Glutamatergic neuron (in vitro differentiated cells): ENCODE results near the gene PTPN3. TPM values are rescaled to one million over a fixed set of nuclear protein-coding genes. Genes with fewer than 3 reads are reported as not detected.

Source experiments
- DNase-seq: peaks from one replicate; pipeline ENCODE4 v3.0.0; 2022
- H3K27ac Mint-ChIP-seq: one replicate; pipeline ENCODE4 v1.8.0; 2020; ENCODE audit warnings: mild to moderate bottlenecking, mixed read lengths, inconsistent platforms; ENCODE audit not compliant: unreplicated experiment
- H3K27me3 Mint-ChIP-seq: one replicate; pipeline ENCODE4 v1.8.0; 2020; ENCODE audit warnings: mild to moderate bottlenecking, moderate library complexity, mixed read lengths, inconsistent platforms; ENCODE audit not compliant: unreplicated experiment
- H3K36me3 Mint-ChIP-seq: one replicate; pipeline ENCODE4 v1.8.0; 2020; ENCODE audit warnings: mild to moderate bottlenecking, mixed read lengths, inconsistent platforms; ENCODE audit not compliant: unreplicated experiment
- H3K4me1 Mint-ChIP-seq: one replicate; pipeline ENCODE4 v1.8.0; 2020; ENCODE audit warnings: mild to moderate bottlenecking, low read depth, mixed read lengths, inconsistent platforms; ENCODE audit not compliant: unreplicated experiment
- H3K4me3 Mint-ChIP-seq: one replicate; pipeline ENCODE4 v1.8.0; 2020; ENCODE audit warnings: mild to moderate bottlenecking, mixed read lengths, inconsistent platforms; ENCODE audit not compliant: unreplicated experiment
- H3K9me3 Mint-ChIP-seq: one replicate; pipeline ENCODE4 v1.8.0; 2020; ENCODE audit warnings: mild to moderate bottlenecking, moderate library complexity, mixed read lengths, inconsistent platforms; ENCODE audit not compliant: unreplicated experiment
- CTCF ChIP-seq: fragments of 200-600 bp; sonication (generic); IDR thresholded peaks from one replicate; pipeline ENCODE4 v1.5.0; 2021; ENCODE audit not compliant: partially characterized antibody, unreplicated experiment
- total RNA-seq: library from RNA; stranded (reverse); fragmentation: NEBNext Ultra II Directional; extraction: Animal tissue kit (Norgen Biotek cat#: 25700); gene quantifications from one replicate; pipeline ENCODE4 v1.2.1, GENCODE V29; 2021; ENCODE audit not compliant: unreplicated experiment

PTPN3 gene
- total RNA-seq, 1 donor from 2014 or later, result 1.6 TPM

- H3K27ac Mint-ChIP-seq, result no peak overlapping the region
- H3K27me3 Mint-ChIP-seq, result peaks cover 5% of the 10 kb centered on the region
- H3K4me3 Mint-ChIP-seq, result no peak overlapping the region
- H3K9me3 Mint-ChIP-seq, result peaks cover 7% of the 10 kb centered on the region
- peaks cover 18% of the 10 kb centered on the region for H3K36me3 Mint-ChIP-seq
- no peak for TF ChIP-seq CTCF
- DNase-seq, result no peak
- H3K4me1 Mint-ChIP-seq, result peaks cover 10% of the 10 kb centered on the region
These were observed 110.9 kb downstream of the PTPN3 start for GRCh38 chr9:109387206-109387605.

- peaks cover 10% of the 10 kb centered on the region for H3K27me3 Mint-ChIP-seq
- H3K36me3 Mint-ChIP-seq, result peaks cover 18% of the 10 kb centered on the region
- peaks cover 7% of the 10 kb centered on the region for H3K9me3 Mint-ChIP-seq
- no peak for DNase-seq
- TF ChIP-seq CTCF, result no peak
- H3K4me3 Mint-ChIP-seq, result no peak overlapping the region
- H3K4me1 Mint-ChIP-seq, result peaks cover 3% of the 10 kb centered on the region
- no peak overlapping the region for H3K27ac Mint-ChIP-seq
These were observed 112.6 kb downstream of the PTPN3 start for GRCh38 chr9:109385499-109385898.

GRCh38 chr9:109383947-109384346, 114.2 kb downstream of the PTPN3 start:
- Mint-ChIP-seq H3K9me3 (peaks cover 7% of the 10 kb centered on the region), H3K36me3 (peaks cover 18% of the 10 kb centered on the region), H3K27ac (no peak overlapping the region), H3K27me3 (peaks cover 10% of the 10 kb centered on the region), H3K4me1 (peaks cover 3% of the 10 kb centered on the region), H3K4me3 (no peak overlapping the region)
- no peak for DNase-seq
- TF ChIP-seq CTCF, result no peak

DNA sequence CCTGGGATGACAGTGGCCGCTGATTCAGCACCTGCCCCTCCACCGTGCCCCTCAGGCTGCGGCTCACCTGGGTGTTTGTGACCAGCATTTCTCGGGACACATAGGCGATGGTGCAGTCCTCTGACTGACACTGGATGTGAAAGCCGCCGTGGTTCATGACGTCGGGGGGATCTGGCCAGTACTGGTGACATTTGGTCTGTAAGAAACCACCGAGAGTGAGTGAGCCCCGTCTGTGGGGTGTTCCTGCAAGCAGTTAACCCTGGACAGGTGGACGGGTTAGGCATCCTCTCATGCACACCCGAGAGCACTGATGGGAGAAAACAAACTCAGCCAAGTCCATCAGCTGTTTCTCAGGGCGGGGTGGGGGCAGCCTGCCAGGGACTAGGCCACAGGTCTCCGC, 114.8 kb downstream of the PTPN3 start:
- peaks cover 3% of the 10 kb centered on the region for H3K4me1 Mint-ChIP-seq
- H3K9me3 Mint-ChIP-seq, result peaks cover 7% of the 10 kb centered on the region
- no peak for TF ChIP-seq CTCF
- DNase-seq, result no peak
- H3K36me3 Mint-ChIP-seq, result peaks cover 22% of the 10 kb centered on the region
- no peak overlapping the region for H3K27ac Mint-ChIP-seq
- H3K4me3 Mint-ChIP-seq, result no peak overlapping the region
- peaks cover 10% of the 10 kb centered on the region for H3K27me3 Mint-ChIP-seq

DNA sequence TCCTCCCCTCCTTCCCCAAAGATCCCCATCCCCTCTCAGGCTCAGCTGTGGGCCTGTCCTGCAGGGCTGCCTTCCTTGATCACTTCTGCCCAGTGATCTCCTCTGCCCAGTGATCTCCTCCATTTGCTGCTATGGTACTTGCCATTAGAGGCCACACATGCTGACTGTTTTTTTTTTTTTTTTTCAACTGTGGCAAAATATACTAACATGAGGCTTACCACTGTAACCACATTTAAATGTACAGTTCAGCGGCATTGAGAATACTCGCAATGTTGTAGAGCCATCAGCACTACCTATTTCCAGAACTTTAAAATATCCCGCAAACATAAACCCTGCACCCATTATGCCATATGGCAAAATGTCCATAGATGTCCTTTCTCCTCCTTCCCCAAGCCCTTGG, 115.5 kb downstream of the PTPN3 start:
- Mint-ChIP-seq H3K27ac (no peak overlapping the region), H3K4me1 (peaks cover 3% of the 10 kb centered on the region), H3K4me3 (no peak overlapping the region), H3K9me3 (peaks cover 4% of the 10 kb centered on the region), H3K36me3 (peaks cover 16% of the 10 kb centered on the region), H3K27me3 (peaks cover 7% of the 10 kb centered on the region)
- DNase-seq, result no peak
- no peak for TF ChIP-seq CTCF
